Measurements from ENCODE around the gene TBL1X. TPM values are rescaled to one million over a fixed set of nuclear protein-coding genes. Genes with fewer than 3 reads are reported as not detected.

TBL1X gene
- total and polyA plus RNA-seq, 12 donors = 5.0 to 256 (median 28.1) TPM

DNA sequence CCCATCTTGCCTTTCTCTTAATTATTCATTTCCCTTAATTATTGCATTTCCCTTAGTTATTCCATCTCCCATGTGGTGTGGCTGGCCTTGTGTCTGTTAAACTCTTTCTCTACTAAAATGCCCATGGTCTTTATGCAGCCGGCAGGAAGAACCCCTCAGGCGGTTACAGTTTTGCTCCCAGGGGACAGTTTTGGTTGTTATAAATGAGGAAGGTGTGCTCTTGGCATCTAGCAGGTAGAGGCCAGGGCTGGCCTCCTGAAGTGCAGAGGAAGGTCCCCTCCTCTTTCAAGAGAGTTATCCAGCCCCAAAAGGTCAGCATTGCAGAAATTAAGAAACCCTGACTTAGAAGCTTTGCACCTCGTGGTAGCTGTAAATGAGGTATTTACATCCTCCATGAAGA is 18.0 kb downstream of the TBL1X start:
- no peak overlapping the region for H3K27ac ChIP-seq
- intact Hi-C loops (cut with DNase I) = no loop called here
- DNase-seq = no peak
- 65 to 88% (median 82%) methylated on average over 3 of the region's 3 CpGs for WGBS, 4 donors
- no peak overlapping the region for H3K4me3 ChIP-seq
- TF ChIP-seq POLR2A (IDR thresholded peaks at IDR 0.05) (no peak), CTCF (IDR thresholded peaks at IDR 0.05) (no peak)
- no peaks in the 10 kb centered on the region for H3K27me3 ChIP-seq
- H3K9me3 ChIP-seq (replicated peaks in 1 of 3) = no peaks in the 10 kb centered on the region
- no peaks in the 10 kb centered on the region for H3K36me3 ChIP-seq (replicated peaks in 1 of 2)
- H3K4me1 ChIP-seq (replicated peaks in 1 of 2) = no peaks in the 10 kb centered on the region

DNA sequence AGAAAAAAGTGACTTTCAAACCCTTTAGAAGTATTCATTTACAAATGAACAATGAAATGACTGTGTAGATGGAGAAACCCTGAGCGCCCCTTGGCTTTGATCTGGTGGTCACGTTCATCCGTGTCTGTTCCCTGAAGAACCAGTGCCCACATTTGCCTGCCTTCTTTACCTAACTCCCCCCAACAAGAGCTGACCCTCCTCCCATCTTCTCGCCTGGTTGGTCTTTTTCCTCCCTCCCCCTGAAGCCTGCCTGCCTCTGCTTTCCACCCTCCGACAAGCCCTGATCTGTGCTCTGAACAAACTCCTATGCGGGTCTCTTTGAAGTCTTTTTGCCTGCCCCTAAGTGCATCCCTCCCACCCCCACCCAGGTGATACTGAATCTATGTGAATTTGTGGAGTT is 18.5 kb downstream of the TBL1X start:
- Histone ChIP-seq H3K4me3 (no peak overlapping the region), H3K27me3 (no peaks in the 10 kb centered on the region), H3K9me3 (replicated peaks in 1 of 3) (no peaks in the 10 kb centered on the region), H3K27ac (no peak overlapping the region), H3K36me3 (replicated peaks in 1 of 2) (no peaks in the 10 kb centered on the region), H3K4me1 (replicated peaks in 1 of 2) (no peaks in the 10 kb centered on the region)
- 64 to 97% (median 82%) methylated on average over 6 of the region's 6 CpGs for WGBS, 4 donors
- intact Hi-C loops (cut with DNase I) = no loop called here
- TF ChIP-seq CTCF (IDR thresholded peaks at IDR 0.05) (no peak), POLR2A (IDR thresholded peaks at IDR 0.05) (no peak)
- no peak for DNase-seq

DNA sequence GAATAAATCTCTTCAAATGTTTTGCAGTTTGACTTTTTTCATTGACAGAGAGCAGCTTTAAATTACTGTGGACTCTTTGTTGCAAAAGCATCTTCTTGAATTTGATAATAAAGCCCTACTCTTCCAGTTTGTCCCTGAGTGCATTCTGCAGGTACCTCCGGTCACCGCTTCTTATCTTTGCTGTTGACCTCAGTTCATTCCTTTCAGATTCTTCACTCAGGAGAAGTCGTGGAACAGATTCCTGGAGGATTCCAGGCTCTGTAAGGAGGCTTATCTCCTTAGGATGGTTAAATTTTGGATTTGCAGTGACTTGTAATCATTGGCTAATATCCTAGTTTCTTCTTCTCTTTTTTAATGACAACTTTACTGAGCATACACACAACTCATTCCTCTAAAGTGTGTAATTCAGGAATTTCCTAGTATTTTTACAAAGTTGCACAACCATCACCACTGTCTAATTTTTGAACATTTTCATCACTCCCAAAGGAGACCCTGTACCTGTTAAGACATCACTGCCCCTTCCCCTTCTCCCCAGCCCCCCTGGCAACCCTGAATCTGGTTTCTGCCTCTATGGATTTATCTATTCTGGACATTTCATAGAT is 22.0 kb downstream of the TBL1X start:
- WGBS, 4 donors = 58 to 65% (median 62%) methylated on average over 3 of the region's 3 CpGs
- TF ChIP-seq CTCF (IDR thresholded peaks at IDR 0.05) = no peak
- TF ChIP-seq POLR2A (IDR thresholded peaks at IDR 0.05) = no peak
- DNase-seq = no peak
- no peaks in the 10 kb centered on the region for H3K4me1 ChIP-seq (replicated peaks in 1 of 2)
- H3K4me3 ChIP-seq = no peak overlapping the region
- H3K27ac ChIP-seq = no peak overlapping the region
- no peaks in the 10 kb centered on the region for H3K36me3 ChIP-seq (replicated peaks in 1 of 2)
- intact Hi-C loops (cut with DNase I) = no loop called here
- no peaks in the 10 kb centered on the region for H3K9me3 ChIP-seq (replicated peaks in 1 of 3)
- H3K27me3 ChIP-seq = no peaks in the 10 kb centered on the region

- Histone ChIP-seq H3K4me3 (no peak overlapping the region), H3K36me3 (replicated peaks in 1 of 2) (no peaks in the 10 kb centered on the region), H3K4me1 (replicated peaks in 1 of 2) (no peaks in the 10 kb centered on the region), H3K27ac (no peak overlapping the region), H3K27me3 (no peaks in the 10 kb centered on the region), H3K9me3 (replicated peaks in 1 of 3) (no peaks in the 10 kb centered on the region)
- TF ChIP-seq POLR2A (IDR thresholded peaks at IDR 0.05) (no peak), CTCF (IDR thresholded peaks at IDR 0.05) (no peak)
- intact Hi-C loops (cut with DNase I) = no loop called here
- DNase-seq = no peak
- 60 to 67% (median 65%) methylated on average over 3 to 4 of the region's 4 CpGs for WGBS, 4 donors
These were observed 23.7 kb downstream of the TBL1X start for GRCh38 chrX:9488586-9488985.

Data from adrenal gland (tissue), 12 donors.